Neural crest cell (in vitro differentiated cells): ENCODE data around the gene NLRP3. TPM values are rescaled to one million over a fixed set of nuclear protein-coding genes. Genes with fewer than 3 reads are reported as not detected.

Experiments
- DNase-seq: peaks from one replicate; pipeline ENCODE4 v3.0.0; 2021; ENCODE audit warnings: low read depth, mixed read lengths, low spot score
- H3K27ac Mint-ChIP-seq: one replicate; pipeline ENCODE4 v1.8.0; 2021; ENCODE audit warnings: mild to moderate bottlenecking, mixed read lengths; ENCODE audit not compliant: unreplicated experiment
- H3K27me3 Mint-ChIP-seq: 2 replicates; pipeline ENCODE4 v1.8.0; 2021; ENCODE audit warnings: low read depth, mild to moderate bottlenecking, mixed read lengths
- H3K36me3 Mint-ChIP-seq: 2 replicates; pipeline ENCODE4 v1.8.0; 2021; ENCODE audit warnings: low read depth, mild to moderate bottlenecking, mixed read lengths
- H3K4me1 Mint-ChIP-seq: 2 replicates; pipeline ENCODE4 v1.8.0; 2021; ENCODE audit warnings: mixed read lengths
- H3K4me3 Mint-ChIP-seq: one replicate; pipeline ENCODE4 v1.8.0; 2021; ENCODE audit warnings: mild to moderate bottlenecking, mixed read lengths
- H3K9me3 Mint-ChIP-seq: 2 replicates; pipeline ENCODE4 v1.8.0; 2021; ENCODE audit warnings: mixed read lengths
- CTCF ChIP-seq: fragments of 200-600 bp; sonication (generic); conservative IDR thresholded peaks from 2 replicates; pipeline ENCODE4 v1.5.0; 2021; ENCODE audit warnings: antibody characterized with exemption, mild to moderate bottlenecking
- total RNA-seq: library from RNA; stranded (reverse); gene quantifications from 2 replicates; pipeline ENCODE4 v1.2.1, GENCODE V29; 2021

NLRP3 gene
- total RNA-seq, 1 donor from 2014 or later: 0.07 TPM

- Mint-ChIP-seq H3K27ac (no peak overlapping the region), H3K4me3 (no peak overlapping the region), H3K9me3 (peaks cover 2% of the 10 kb centered on the region), H3K27me3 (peaks cover 3% of the 10 kb centered on the region), H3K4me1 (no peaks in the 10 kb centered on the region), H3K36me3 (no peaks in the 10 kb centered on the region)
- no peak for TF ChIP-seq CTCF
- DNase-seq: no peak
Observed at GRCh38 chr1:247401310-247402119, 14.5 kb upstream of the NLRP3 start.

GRCh38 chr1:247402120-247402675 is 13.8 kb upstream of the NLRP3 start:
- TF ChIP-seq CTCF: no peak
- Mint-ChIP-seq H3K9me3 (peaks cover 2% of the 10 kb centered on the region), H3K4me1 (no peaks in the 10 kb centered on the region), H3K27ac (no peak overlapping the region), H3K36me3 (no peaks in the 10 kb centered on the region), H3K27me3 (peaks cover 3% of the 10 kb centered on the region), H3K4me3 (no peak overlapping the region)
- no peak for DNase-seq

- no peaks in the 10 kb centered on the region for H3K27me3 Mint-ChIP-seq
- no peaks in the 10 kb centered on the region for H3K36me3 Mint-ChIP-seq
- H3K9me3 Mint-ChIP-seq: peaks cover 2% of the 10 kb centered on the region
- no peaks in the 10 kb centered on the region for H3K4me1 Mint-ChIP-seq
- TF ChIP-seq CTCF: no peak
- DNase-seq: no peak
- H3K4me3 Mint-ChIP-seq: no peak overlapping the region
- no peak overlapping the region for H3K27ac Mint-ChIP-seq
Observed at GRCh38 chr1:247406014-247406656, 9.8 kb upstream of the NLRP3 start.

- DNase-seq: no peak
- no peaks in the 10 kb centered on the region for H3K27me3 Mint-ChIP-seq
- H3K36me3 Mint-ChIP-seq: no peaks in the 10 kb centered on the region
- H3K4me3 Mint-ChIP-seq: no peak overlapping the region
- H3K9me3 Mint-ChIP-seq: peaks cover 2% of the 10 kb centered on the region
- H3K27ac Mint-ChIP-seq: no peak overlapping the region
- H3K4me1 Mint-ChIP-seq: no peaks in the 10 kb centered on the region
- TF ChIP-seq CTCF: no peak
Observed at GRCh38 chr1:247407180-247407616, 8.8 kb upstream of the NLRP3 start.

- H3K27me3 Mint-ChIP-seq: no peaks in the 10 kb centered on the region
- no peak for DNase-seq
- peaks cover 2% of the 10 kb centered on the region for H3K9me3 Mint-ChIP-seq
- TF ChIP-seq CTCF: no peak
- no peak overlapping the region for H3K4me3 Mint-ChIP-seq
- H3K36me3 Mint-ChIP-seq: no peaks in the 10 kb centered on the region
- H3K27ac Mint-ChIP-seq: no peak overlapping the region
- no peaks in the 10 kb centered on the region for H3K4me1 Mint-ChIP-seq
Observed at GRCh38 chr1:247408100-247408499, 7.9 kb upstream of the NLRP3 start.
